Measurements from ENCODE around the gene RELN.

DNA sequence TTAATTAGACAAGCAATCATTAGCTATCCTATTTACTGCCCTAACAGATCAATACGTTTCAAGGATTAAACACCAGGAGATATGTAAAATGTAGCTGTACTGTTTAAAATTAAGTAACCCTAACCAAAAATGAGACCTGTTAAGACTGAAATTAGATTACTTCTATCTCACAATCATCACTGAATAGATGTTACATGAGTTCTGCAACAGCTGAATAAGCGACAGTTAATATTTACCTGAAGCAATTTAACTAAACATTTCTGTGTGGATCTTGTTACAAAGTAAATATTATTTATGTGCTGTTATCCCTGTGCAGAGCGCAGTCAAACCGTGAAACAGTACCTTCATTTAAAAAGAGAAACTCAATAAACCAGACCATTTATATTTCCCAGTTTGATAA, 122.5 kb downstream of the RELN start:
- TF ChIP-seq, protein P1, sequence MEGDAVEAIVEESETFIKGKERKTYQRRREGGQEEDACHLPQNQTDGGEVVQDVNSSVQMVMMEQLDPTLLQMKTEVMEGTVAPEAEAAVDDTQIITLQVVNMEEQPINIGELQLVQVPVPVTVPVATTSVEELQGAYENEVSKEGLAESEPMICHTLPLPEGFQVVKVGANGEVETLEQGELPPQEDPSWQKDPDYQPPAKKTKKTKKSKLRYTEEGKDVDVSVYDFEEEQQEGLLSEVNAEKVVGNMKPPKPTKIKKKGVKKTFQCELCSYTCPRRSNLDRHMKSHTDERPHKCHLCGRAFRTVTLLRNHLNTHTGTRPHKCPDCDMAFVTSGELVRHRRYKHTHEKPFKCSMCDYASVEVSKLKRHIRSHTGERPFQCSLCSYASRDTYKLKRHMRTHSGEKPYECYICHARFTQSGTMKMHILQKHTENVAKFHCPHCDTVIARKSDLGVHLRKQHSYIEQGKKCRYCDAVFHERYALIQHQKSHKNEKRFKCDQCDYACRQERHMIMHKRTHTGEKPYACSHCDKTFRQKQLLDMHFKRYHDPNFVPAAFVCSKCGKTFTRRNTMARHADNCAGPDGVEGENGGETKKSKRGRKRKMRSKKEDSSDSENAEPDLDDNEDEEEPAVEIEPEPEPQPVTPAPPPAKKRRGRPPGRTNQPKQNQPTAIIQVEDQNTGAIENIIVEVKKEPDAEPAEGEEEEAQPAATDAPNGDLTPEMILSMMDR (IDR thresholded peaks at IDR 0.05; ENCODE audit: poor library complexity), result no peak
- TF ChIP-seq EZH2 (IDR thresholded peaks at IDR 0.05; ENCODE audit: borderline replicate concordance) (no peak), EZH2phosphoT487 (IDR thresholded peaks at IDR 0.05; ENCODE audit: low read depth, severe bottlenecking, unreplicated experiment) (no peak)

Data from hepatocyte (in vitro differentiated cells).